ENCODE measurements around the gene MYO15B. TPM values are rescaled to one million over a fixed set of nuclear protein-coding genes. Genes with fewer than 3 reads are reported as not detected.

MYO15B gene
- total RNA-seq, 3 donors from 2014 or later, result 591 to 1,071 (median 660) TPM

DNA sequence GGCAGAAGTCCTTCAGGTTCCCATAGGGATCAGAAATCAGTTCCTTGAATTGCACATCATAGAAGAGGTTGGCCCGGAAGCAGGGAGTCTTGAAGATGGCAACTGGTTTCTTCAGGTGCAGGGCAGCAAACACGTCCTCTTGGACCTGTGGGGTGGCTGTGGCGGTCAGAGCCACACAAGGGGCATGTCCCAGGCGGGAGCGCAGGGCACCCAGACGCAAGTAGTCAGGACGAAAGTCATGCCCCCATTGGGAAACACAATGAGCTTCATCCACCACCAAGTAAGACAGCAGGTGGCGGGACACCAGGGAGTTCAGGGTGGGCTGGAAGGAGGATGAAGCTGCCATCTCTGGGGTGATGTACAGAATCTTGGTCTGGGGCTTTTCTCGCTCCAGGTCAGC lies 74.9 kb downstream of the MYO15B start:
- no peaks in the 10 kb centered on the region for H3K36me3 ChIP-seq (ENCODE audit: low read depth)
- no peaks in the 10 kb centered on the region for H3K9me3 ChIP-seq
- no peak overlapping the region for H3K4me3 ChIP-seq
- H3K4me1 ChIP-seq (ENCODE audit: low read depth), result peaks cover 12% of the 10 kb centered on the region
- intact Hi-C loops (cut with DNase I, micrococcal nuclease), result no loop called here
- TF ChIP-seq, protein P1, sequence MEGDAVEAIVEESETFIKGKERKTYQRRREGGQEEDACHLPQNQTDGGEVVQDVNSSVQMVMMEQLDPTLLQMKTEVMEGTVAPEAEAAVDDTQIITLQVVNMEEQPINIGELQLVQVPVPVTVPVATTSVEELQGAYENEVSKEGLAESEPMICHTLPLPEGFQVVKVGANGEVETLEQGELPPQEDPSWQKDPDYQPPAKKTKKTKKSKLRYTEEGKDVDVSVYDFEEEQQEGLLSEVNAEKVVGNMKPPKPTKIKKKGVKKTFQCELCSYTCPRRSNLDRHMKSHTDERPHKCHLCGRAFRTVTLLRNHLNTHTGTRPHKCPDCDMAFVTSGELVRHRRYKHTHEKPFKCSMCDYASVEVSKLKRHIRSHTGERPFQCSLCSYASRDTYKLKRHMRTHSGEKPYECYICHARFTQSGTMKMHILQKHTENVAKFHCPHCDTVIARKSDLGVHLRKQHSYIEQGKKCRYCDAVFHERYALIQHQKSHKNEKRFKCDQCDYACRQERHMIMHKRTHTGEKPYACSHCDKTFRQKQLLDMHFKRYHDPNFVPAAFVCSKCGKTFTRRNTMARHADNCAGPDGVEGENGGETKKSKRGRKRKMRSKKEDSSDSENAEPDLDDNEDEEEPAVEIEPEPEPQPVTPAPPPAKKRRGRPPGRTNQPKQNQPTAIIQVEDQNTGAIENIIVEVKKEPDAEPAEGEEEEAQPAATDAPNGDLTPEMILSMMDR (IDR thresholded peaks at IDR 0.05), result no peak
- no peak for DNase-seq
- ATAC-seq, result no peak

DNA sequence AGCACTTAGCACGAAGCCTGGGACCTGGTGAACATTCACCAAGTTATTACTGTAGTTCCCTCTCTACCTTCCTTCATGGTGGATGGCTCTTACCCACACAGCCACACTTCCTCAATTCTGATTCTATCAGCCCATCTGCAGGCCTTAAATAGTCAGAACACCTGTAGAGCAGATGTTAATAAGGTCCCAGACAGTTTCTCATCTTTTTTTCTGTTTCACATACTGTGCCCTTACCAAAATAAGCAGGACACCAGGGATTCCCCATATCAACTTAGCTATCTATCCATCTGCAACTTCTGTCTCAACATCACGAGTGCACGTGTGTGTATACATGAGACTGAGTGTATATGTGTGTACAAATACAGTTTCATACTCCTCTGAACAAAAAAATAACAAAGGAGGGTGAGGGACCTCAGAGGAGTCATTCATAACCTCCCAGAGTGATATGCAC lies 76.5 kb downstream of the MYO15B start:
- Histone ChIP-seq H3K4me3 (no peak overlapping the region), H3K4me1 (ENCODE audit: low read depth) (peaks cover 22% of the 10 kb centered on the region), H3K36me3 (ENCODE audit: low read depth) (no peaks in the 10 kb centered on the region), H3K9me3 (no peaks in the 10 kb centered on the region)
- TF ChIP-seq, protein P1 (IDR thresholded peaks at IDR 0.05), result no peak
- ATAC-seq, result peak; percentile 18
- intact Hi-C loops (cut with DNase I, micrococcal nuclease), result no loop called here
- DNase-seq, result no peak

DNA sequence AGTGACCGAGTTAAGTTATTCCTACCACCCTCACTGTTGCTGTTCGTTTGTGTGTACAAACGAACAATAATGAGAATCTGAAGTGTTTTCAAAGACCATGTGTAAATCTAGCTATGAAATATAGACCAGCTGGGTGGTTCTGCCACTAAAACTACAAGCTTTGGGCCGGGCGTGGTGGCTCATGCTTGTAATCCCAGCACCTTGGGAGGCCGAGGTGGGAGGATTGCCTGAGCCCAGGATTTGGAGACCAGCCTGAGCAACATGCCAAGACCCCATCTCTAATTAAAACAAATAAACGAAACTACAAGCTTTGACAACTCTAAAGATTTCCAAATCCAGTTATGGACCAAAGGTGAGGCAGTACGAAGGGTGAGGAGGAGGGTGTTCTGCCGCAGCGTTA lies 78.4 kb downstream of the MYO15B start:
- no peak for DNase-seq
- Histone ChIP-seq H3K9me3 (no peaks in the 10 kb centered on the region), H3K4me3 (no peak overlapping the region), H3K36me3 (ENCODE audit: low read depth) (no peaks in the 10 kb centered on the region), H3K4me1 (ENCODE audit: low read depth) (peaks cover 22% of the 10 kb centered on the region)
- intact Hi-C loops (cut with DNase I, micrococcal nuclease), result no loop called here
- no peak for ATAC-seq
- TF ChIP-seq, protein P1 (IDR thresholded peaks at IDR 0.05), result no peak

DNA sequence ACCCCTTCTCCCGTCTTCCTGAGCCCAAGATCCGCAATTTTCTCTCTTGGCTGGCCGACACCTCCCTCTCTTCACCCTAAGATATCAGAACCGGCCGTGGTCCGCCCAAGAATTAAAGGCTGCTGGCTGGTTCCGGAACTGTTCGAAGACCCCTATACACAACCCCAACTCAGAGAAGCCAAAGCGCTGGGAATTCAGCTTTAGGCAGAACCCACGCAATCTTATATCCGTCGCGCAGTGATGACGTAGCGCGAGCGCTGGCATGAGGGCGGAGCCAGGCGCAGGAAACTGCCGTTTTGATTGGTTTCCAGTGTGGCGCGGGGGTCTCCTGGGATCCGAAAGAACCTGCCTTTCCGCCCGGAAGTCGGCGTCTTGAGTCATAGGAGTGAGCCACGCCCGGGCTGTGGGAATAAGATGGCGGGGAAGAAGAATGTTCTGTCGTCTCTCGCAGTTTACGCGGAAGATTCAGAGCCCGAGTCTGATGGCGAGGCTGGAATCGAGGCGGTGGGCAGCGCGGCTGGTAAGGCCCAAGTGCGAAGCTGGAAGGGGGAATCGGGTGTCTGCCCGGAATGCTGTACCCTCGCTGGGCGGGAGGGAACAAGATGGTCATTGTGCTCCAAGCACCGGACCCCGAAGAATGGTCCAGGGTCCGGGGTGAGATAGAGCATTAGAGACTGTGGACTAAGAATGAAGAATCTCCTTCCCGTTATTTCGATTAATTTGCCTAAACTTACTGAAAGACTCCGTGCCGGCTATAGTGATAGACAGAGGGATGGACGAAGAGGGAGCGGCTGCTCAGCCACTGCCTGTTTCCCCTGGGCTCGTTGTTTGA lies 79.6 kb downstream of the MYO15B start, which contains the start of the genes RECQL5 and SAP30BP:
TSS of gene RECQL5 (minus strand) at position 196 of the 832 bp plus-strand sequence. CDS start 597 bp downstream, outside the sequence.
TSS of gene SAP30BP (plus strand) at position 380 of the 832 bp plus-strand sequence. CDS start at position 415, 35 bp downstream.
- no peaks in the 10 kb centered on the region for H3K9me3 ChIP-seq
- H3K4me3 ChIP-seq, result peak within 1 kb of the TSS; percentile 93
- intact Hi-C loops (cut with DNase I, micrococcal nuclease), result no loop called here
- TF ChIP-seq, protein P1 (IDR thresholded peaks at IDR 0.05), result no peak
- DNase-seq, result peak; percentile 98 to 99 (median 98)
- peaks cover 22% of the 10 kb centered on the region for H3K4me1 ChIP-seq (ENCODE audit: low read depth)
- ATAC-seq, result peak; percentile 100
- no peaks in the 10 kb centered on the region for H3K36me3 ChIP-seq (ENCODE audit: low read depth)

DNA sequence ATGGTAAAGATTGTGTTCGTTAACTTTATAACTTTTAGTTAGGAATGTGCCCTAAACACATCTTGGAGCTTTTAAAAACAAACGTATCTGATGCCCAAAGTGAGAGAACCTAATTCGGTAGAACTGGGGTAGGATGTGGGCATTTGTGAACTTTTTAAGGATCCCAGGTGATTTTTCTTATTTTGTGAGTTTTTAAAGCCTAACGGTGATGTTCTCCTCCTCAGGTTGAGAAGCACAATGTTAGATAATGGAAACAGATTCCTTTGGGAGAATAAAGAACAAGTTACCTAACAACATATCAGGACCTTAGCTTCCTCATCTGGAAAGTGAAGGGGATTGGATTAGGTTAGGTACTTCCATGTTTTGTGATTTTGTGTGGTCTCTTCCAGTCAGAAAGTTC lies 80.2 kb downstream of the MYO15B start:
- ATAC-seq (no peak), DNase-seq (no peak)
- TF ChIP-seq, protein P1 (IDR thresholded peaks at IDR 0.05), result no peak
- no peaks in the 10 kb centered on the region for H3K9me3 ChIP-seq
- H3K4me1 ChIP-seq (ENCODE audit: low read depth), result peaks cover 22% of the 10 kb centered on the region
- peak overlapping the region; percentile 93 for H3K4me3 ChIP-seq
- intact Hi-C loops (cut with DNase I, micrococcal nuclease), result no loop called here
- no peaks in the 10 kb centered on the region for H3K36me3 ChIP-seq (ENCODE audit: low read depth)
